GM12801 (cell line): ENCODE data around the gene FCHO2.

Source experiments
- TF ChIP-seq, protein P1 (sequence below): IDR thresholded peaks from one replicate; pipeline ENCODE4 v1.5.1; 2011; ENCODE audit warnings: control low read depth; ENCODE audit not compliant: insufficient read length; ENCODE audit errors: extremely low read depth

Gene FCHO2, protein sequence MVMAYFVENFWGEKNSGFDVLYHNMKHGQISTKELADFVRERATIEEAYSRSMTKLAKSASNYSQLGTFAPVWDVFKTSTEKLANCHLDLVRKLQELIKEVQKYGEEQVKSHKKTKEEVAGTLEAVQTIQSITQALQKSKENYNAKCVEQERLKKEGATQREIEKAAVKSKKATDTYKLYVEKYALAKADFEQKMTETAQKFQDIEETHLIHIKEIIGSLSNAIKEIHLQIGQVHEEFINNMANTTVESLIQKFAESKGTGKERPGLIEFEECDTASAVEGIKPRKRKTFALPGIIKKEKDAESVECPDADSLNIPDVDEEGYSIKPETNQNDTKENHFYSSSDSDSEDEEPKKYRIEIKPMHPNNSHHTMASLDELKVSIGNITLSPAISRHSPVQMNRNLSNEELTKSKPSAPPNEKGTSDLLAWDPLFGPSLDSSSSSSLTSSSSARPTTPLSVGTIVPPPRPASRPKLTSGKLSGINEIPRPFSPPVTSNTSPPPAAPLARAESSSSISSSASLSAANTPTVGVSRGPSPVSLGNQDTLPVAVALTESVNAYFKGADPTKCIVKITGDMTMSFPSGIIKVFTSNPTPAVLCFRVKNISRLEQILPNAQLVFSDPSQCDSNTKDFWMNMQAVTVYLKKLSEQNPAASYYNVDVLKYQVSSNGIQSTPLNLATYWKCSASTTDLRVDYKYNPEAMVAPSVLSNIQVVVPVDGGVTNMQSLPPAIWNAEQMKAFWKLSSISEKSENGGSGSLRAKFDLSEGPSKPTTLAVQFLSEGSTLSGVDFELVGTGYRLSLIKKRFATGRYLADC

DNA sequence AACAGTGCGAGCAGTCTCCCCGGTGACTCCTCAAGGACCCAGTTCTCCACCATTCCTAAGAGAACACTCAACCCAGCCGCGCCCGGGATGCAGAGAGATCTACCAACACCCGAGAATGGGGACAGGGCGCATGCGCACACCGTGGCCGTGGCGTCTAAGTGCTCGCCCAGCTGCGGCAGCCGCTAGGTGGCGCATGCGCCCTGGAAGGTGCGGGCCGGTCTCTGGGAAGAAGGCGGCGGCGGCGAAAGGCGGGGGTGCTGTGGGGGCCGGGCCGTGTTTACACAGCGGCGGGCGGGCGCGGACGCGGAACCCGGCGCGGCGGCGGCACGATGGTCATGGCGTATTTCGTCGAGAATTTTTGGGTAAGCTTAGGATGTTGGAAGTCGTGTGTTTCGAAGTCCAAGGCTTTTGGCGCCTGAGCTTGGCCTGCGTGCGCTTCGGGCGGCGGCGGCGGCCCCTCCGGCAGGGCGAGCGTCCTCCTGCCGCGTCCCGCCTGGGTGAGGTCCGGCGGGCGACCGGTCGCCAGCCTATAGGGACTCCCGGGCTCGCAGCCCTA lies at the start of gene FCHO2:
Gene FCHO2, plus strand, starts transcription at position 274 of the 556 bp plus-strand sequence. Its CDS starts 56 bp downstream, at position 330.
- TF ChIP-seq, protein P1, sequence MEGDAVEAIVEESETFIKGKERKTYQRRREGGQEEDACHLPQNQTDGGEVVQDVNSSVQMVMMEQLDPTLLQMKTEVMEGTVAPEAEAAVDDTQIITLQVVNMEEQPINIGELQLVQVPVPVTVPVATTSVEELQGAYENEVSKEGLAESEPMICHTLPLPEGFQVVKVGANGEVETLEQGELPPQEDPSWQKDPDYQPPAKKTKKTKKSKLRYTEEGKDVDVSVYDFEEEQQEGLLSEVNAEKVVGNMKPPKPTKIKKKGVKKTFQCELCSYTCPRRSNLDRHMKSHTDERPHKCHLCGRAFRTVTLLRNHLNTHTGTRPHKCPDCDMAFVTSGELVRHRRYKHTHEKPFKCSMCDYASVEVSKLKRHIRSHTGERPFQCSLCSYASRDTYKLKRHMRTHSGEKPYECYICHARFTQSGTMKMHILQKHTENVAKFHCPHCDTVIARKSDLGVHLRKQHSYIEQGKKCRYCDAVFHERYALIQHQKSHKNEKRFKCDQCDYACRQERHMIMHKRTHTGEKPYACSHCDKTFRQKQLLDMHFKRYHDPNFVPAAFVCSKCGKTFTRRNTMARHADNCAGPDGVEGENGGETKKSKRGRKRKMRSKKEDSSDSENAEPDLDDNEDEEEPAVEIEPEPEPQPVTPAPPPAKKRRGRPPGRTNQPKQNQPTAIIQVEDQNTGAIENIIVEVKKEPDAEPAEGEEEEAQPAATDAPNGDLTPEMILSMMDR: no peak

DNA sequence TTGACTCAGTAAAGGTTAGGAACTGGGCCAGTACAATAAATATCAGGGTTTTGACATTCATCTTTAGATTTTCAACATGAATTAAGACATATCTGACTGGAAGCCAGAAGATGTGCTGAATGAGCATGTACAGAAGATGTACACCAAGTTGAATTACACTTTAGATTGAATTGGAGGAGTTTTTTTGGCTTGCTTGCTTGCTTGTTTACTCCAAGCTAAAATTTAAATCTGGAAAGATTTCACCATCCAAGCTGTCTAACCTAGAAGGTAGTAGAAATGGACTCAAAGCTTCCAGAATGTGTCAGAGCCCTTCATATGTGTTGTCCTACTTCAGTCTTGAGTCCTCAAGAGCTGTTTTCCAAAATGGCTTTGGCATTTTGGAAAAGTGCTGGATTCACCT lies 49.0 kb upstream of the FCHO2 start:
- TF ChIP-seq, protein P1: no peak

DNA sequence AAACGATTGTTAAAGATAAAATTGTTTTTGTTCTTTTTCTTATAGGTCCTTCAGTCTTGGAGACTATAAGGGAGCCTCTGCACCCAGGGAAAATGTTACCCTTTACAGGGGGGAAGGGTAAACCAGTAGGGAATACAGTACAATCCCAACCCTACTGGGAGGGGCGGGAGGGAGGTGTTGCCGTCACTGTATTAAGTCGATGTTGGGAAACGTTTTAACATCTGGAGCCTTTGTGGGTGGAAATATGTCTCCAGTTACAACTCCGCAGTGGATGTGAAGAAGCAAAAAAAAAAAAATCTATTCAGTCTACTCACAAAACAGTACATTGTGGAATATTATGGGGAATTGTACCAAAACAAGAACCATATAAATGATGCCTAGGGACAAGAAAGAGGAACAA lies 47.2 kb upstream of the FCHO2 start:
- TF ChIP-seq, protein P1: no peak

DNA sequence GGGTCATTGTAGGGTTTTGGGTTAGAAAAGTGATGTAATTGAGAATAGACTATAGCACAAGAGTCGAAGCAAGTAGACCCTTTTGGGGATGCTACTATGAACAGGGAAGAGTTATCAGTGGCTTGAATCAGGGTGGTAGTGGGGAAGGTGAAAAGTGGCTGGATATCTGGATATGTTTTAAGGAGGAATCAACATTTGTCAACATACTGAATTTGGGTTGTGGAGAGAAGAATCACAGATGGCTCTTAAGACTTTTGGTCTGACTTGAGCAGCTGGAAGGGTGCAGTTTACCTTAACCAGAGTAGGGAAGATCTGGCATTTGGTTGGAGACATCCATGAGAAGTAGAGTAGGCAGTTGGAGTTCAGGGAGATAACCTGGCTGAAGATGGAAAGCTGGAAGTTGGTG lies 38.5 kb upstream of the FCHO2 start:
- TF ChIP-seq, protein P1: no peak

DNA sequence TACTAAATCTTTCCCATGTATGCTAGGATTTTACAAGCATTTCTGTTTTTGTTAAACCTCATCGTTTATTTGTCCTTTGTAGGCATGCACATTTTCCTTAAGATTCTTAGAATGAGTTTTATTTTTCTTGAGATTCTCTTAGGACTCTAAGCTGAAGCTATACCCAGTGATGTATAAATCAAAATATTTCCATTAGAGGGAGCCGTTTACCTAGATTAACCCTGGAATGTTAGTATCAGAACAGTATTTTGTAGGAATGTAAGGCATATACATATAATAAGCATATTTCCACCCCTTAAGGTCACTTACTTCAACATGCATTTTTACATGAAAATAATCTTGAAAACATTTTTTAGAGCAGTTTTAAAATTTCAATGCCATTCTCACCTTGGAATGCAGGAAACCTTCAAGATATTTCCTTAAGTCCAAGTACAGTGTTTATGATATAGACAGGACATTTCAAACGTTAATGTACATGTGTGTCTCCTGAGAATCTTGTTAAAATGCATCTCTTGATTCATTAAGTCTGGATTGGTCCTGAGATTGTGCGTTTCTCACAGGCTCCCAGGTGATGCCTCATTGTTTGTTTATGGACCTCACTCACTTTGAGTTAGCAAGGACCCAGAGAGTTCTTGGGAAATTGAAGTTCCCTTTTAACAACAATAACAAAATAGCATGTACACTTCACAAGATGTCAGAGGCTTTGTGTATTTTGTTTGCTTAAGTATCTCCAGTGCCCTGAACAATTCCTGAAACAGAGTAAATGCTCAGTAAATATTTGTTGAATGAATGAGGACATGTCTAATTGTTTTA lies 34.9 kb upstream of the FCHO2 start:
- TF ChIP-seq, protein P1: no peak

DNA sequence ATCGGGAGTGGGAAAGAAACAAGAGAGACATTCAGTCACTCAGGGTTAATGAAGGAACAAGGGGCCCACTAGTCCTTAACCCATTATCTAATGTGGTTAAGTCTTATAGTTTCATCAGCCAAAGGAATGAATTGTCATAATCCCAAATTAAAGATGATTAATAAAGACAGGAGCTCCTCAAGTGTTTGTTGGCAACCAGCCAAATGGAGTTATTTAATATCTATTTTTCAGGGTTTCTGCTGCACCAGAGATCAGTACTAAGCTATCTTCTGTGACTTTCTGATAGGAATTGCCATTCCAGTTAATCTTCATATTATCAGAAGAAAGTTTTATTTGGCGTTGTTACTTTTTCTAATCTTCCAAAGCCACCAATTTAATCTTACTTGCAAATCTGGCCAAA lies 34.0 kb upstream of the FCHO2 start:
- TF ChIP-seq, protein P1: no peak
